ENCODE results near the gene VAV1.

Gene VAV1

DNA sequence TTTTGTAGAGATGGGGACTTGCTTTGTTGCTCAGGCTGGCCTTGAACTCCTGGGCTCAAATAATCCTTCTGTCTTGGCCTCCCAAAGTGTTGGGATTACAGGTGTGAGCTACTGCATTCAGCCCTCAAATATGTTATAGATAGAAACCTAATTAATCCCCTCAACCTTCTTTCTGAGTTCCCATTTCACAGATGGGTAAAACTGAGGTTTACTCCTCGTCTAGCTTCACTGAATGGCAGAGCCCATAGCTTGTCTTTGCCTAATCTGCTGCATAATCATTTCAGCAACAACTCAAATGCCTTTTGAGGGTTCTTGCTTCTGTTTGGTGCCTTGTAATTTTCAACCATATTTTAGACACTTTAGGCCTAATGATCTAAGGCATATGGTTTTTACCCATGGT lies 78.9 kb downstream of the VAV1 start:
- H3K36me3 ChIP-seq (ENCODE audit: control insufficient read depth in 5 of 5, insufficient read depth in 5 of 5, low read length in 5 of 5) = peaks cover 0 to 21% (median 2%) of the 10 kb centered on the region in 5 donors

DNA sequence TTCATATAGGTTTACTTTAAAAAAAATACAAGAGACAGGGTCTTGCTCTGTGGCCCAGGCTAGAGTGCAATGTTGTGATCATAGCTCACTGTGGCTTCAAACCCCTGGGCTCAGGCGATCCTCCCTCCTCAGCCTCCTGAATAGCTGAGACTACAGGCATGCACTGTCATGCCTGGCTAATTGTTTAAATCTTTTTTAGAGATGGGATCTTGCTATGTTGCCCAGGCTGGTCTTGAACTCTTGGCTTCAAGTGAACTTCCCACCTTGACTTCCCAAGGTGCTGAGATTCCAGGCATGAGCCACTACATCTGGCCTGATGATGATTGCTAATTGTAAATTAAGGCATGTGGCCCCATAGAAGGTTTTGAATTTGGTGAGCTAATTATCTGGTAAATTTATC lies 79.5 kb downstream of the VAV1 start:
- H3K9me3 ChIP-seq (ENCODE audit: control insufficient read depth in 5 of 5, low read length in 5 of 5) = peaks cover 0 to 2% (median 0%) of the 10 kb centered on the region in 5 donors
- H3K27me3 ChIP-seq (ENCODE audit: control insufficient read depth in 5 of 5, insufficient read depth in 4 of 5, low read length in 5 of 5) = peaks cover 0 to 6% (median 3%) of the 10 kb centered on the region in 5 donors
- peaks cover 0 to 4% (median 0%) of the 10 kb centered on the region in 5 donors for H3K4me1 ChIP-seq (ENCODE audit: control insufficient read depth in 5 of 5, insufficient read depth in 5 of 5, low read length in 5 of 5)
- H3K9ac ChIP-seq (ENCODE audit: low read length in 5 of 5) = no peak overlapping the region
- no peak overlapping the region for H3K4me3 ChIP-seq (ENCODE audit: low read depth in 1 of 5, low read length in 5 of 5)
- peaks cover 0 to 24% (median 2%) of the 10 kb centered on the region in 5 donors for H3K36me3 ChIP-seq (ENCODE audit: control insufficient read depth in 5 of 5, insufficient read depth in 5 of 5, low read length in 5 of 5)
- no peak overlapping the region for H3K27ac ChIP-seq (ENCODE audit: low read depth, low read length)

More for the DNA sequence above, 78.9 kb downstream of the VAV1 start:
- no peak overlapping the region for H3K27ac ChIP-seq (ENCODE audit: low read depth, low read length)
- H3K27me3 ChIP-seq (ENCODE audit: control insufficient read depth in 5 of 5, insufficient read depth in 4 of 5, low read length in 5 of 5) = peaks cover 0 to 6% (median 3%) of the 10 kb centered on the region in 5 donors
- peaks cover 0 to 4% (median 0%) of the 10 kb centered on the region in 5 donors for H3K4me1 ChIP-seq (ENCODE audit: control insufficient read depth in 5 of 5, insufficient read depth in 5 of 5, low read length in 5 of 5)
- H3K9ac ChIP-seq (ENCODE audit: low read length in 5 of 5) = no peak overlapping the region
- H3K4me3 ChIP-seq (ENCODE audit: low read depth in 1 of 5, low read length in 5 of 5) = no peak overlapping the region
- H3K9me3 ChIP-seq (ENCODE audit: control insufficient read depth in 5 of 5, low read length in 5 of 5) = peaks cover 0 to 2% (median 0%) of the 10 kb centered on the region in 5 donors

DNA sequence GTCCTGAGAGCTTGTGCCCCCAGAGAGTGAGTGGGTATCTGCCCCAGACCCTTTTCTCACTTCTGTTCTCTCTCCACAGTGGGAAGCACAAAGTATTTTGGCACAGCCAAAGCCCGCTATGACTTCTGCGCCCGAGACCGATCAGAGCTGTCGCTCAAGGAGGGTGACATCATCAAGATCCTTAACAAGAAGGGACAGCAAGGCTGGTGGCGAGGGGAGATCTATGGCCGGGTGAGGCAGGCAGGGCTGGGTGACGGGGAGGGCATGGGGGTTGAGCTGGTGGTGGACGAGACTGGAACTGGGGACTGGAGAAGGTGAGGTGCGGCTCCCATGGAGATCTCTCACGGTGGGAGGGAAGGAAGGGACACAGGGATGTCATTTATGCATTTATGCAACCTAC lies 81.4 kb downstream of the VAV1 start:
- peaks cover 0 to 2% (median 0%) of the 10 kb centered on the region in 5 donors for H3K9me3 ChIP-seq (ENCODE audit: control insufficient read depth in 5 of 5, low read length in 5 of 5)
- no peak overlapping the region for H3K27ac ChIP-seq (ENCODE audit: low read depth, low read length)
- no peak overlapping the region for H3K9ac ChIP-seq (ENCODE audit: low read length in 5 of 5)
- H3K36me3 ChIP-seq (ENCODE audit: control insufficient read depth in 5 of 5, insufficient read depth in 5 of 5, low read length in 5 of 5) = peaks cover 0 to 23% (median 2%) of the 10 kb centered on the region in 5 donors
- no peak overlapping the region for H3K4me3 ChIP-seq (ENCODE audit: low read depth in 1 of 5, low read length in 5 of 5)
- H3K27me3 ChIP-seq (ENCODE audit: control insufficient read depth in 5 of 5, insufficient read depth in 4 of 5, low read length in 5 of 5) = peaks cover 0 to 6% (median 0%) of the 10 kb centered on the region in 5 donors
- peaks cover 0 to 4% (median 0%) of the 10 kb centered on the region in 5 donors for H3K4me1 ChIP-seq (ENCODE audit: control insufficient read depth in 5 of 5, insufficient read depth in 5 of 5, low read length in 5 of 5)

DNA sequence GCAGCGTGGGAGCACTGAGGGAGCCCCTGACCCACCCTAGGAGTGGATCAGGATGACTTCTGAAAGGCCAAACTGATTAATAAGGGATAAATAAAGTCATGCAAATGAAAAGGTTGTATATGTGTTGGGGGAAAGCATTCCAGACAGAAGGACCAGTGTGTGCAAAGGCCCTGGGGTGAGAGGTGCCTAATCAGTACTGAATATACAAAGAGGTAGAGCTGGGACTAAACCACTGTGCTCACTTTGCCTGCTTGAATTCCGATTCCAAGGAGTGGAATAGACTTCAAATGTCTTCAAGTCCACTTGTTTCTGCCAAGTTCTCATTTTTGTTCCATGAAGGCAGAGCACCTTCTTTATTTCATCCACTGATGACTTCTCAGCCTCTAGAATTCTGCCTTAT lies 82.2 kb downstream of the VAV1 start:
- no peak overlapping the region for H3K4me3 ChIP-seq (ENCODE audit: low read depth in 1 of 5, low read length in 5 of 5)
- H3K36me3 ChIP-seq (ENCODE audit: control insufficient read depth in 5 of 5, insufficient read depth in 5 of 5, low read length in 5 of 5) = peaks cover 0 to 23% (median 1%) of the 10 kb centered on the region in 5 donors
- no peak overlapping the region for H3K9ac ChIP-seq (ENCODE audit: low read length in 5 of 5)
- peaks cover 0 to 2% (median 0%) of the 10 kb centered on the region in 5 donors for H3K9me3 ChIP-seq (ENCODE audit: control insufficient read depth in 5 of 5, low read length in 5 of 5)
- peaks cover 0 to 4% (median 0%) of the 10 kb centered on the region in 5 donors for H3K4me1 ChIP-seq (ENCODE audit: control insufficient read depth in 5 of 5, insufficient read depth in 5 of 5, low read length in 5 of 5)
- no peak overlapping the region for H3K27ac ChIP-seq (ENCODE audit: low read depth, low read length)
- peaks cover 0 to 6% (median 0%) of the 10 kb centered on the region in 5 donors for H3K27me3 ChIP-seq (ENCODE audit: control insufficient read depth in 5 of 5, insufficient read depth in 4 of 5, low read length in 5 of 5)

DNA sequence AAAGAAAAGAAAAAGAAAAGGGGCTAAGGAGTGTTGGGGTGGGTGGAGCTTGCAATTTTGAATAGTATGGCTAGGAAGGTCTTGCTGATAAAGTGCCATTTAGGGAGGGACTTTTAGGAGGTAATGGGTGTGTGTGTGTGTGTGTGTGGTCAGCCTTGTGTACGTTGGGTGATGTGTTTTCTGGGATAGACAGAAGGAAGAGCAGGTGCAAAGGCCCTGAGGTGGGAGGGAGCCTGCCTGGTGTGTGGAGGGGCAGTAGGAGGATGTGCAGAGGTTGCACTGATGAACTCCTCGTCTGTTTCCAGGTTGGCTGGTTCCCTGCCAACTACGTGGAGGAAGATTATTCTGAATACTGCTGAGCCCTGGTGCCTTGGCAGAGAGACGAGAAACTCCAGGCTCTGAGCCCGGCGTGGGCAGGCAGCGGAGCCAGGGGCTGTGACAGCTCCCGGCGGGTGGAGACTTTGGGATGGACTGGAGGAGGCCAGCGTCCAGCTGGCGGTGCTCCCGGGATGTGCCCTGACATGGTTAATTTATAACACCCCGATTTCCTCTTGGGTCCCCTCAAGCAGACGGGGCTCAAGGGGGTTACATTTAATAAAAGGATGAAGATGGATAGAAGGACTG lies 84.4 kb downstream of the VAV1 start:
- H3K4me1 ChIP-seq (ENCODE audit: control insufficient read depth in 5 of 5, insufficient read depth in 5 of 5, low read length in 5 of 5) = no peaks in the 10 kb centered on the region
- no peak overlapping the region for H3K4me3 ChIP-seq (ENCODE audit: low read depth in 1 of 5, low read length in 5 of 5)
- no peak overlapping the region for H3K27ac ChIP-seq (ENCODE audit: low read depth, low read length)
- H3K27me3 ChIP-seq (ENCODE audit: control insufficient read depth in 5 of 5, insufficient read depth in 4 of 5, low read length in 5 of 5) = peaks cover 0 to 6% (median 0%) of the 10 kb centered on the region in 5 donors
- H3K36me3 ChIP-seq (ENCODE audit: control insufficient read depth in 5 of 5, insufficient read depth in 5 of 5, low read length in 5 of 5) = peaks cover 0 to 23% (median 0%) of the 10 kb centered on the region in 5 donors
- no peak overlapping the region for H3K9ac ChIP-seq (ENCODE audit: low read length in 5 of 5)
- no peaks in the 10 kb centered on the region for H3K9me3 ChIP-seq (ENCODE audit: control insufficient read depth in 5 of 5, low read length in 5 of 5)

DNA sequence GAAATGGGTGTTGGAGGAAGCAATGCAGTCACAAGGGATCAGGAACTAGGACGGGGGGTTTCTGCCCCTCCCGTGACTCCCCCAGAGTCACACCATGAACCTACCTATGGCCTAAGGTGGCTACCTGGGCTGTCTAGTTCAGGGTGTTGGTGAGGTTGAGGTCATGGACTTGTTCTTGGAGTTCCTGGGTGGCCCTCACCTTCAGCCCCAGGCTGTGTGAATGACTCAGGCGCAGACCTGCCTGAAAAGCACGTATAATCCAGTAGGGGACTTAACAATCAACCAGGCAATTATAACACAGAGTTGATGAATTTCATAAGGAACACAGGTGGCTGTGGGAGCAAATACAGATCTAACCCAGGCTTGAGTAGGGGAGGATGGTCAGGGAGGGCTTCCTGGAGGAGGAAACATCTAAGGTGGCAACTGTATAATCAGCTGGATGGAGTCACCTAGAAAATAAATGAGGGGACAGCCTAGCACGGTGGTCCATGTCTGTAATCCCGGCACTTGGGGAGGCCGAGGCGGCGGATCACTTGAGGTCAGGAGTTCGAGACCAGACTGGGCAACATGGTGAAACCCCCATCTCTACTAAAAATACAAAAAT lies 89.3 kb downstream of the VAV1 start:
- Histone ChIP-seq H3K4me1 (ENCODE audit: control insufficient read depth in 5 of 5, insufficient read depth in 5 of 5, low read length in 5 of 5) (peaks cover 0 to 11% (median 3%) of the 10 kb centered on the region in 5 donors), H3K36me3 (ENCODE audit: control insufficient read depth in 5 of 5, insufficient read depth in 5 of 5, low read length in 5 of 5) (peaks cover 0 to 4% (median 0%) of the 10 kb centered on the region in 5 donors), H3K27me3 (ENCODE audit: control insufficient read depth in 5 of 5, insufficient read depth in 4 of 5, low read length in 5 of 5) (peaks cover 0 to 4% (median 0%) of the 10 kb centered on the region in 5 donors), H3K4me3 (ENCODE audit: low read depth in 1 of 5, low read length in 5 of 5) (no peak overlapping the region), H3K27ac (ENCODE audit: low read depth, low read length) (no peak overlapping the region), H3K9me3 (ENCODE audit: control insufficient read depth in 5 of 5, low read length in 5 of 5) (no peaks in the 10 kb centered on the region), H3K9ac (ENCODE audit: low read length in 5 of 5) (no peak overlapping the region)

DNA sequence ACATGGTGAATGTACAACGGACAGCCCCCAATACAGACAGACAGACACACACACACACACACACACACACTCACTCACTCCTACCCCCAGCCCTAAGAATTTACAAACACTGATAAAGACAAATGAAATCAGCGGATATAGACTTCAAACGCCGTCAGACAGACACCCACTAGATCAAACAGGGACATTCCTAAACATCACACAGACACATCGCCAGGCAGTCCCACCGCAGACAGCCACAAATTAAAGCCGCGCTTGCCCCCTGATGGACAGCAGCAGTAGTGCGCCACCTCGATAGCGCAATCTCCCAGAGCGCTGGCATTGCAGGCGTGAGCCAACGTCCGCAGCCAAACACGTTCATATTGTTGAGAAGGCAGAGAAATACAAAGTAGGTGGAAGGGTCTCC lies 90.2 kb downstream of the VAV1 start:
- Histone ChIP-seq H3K9me3 (ENCODE audit: control insufficient read depth in 5 of 5, low read length in 5 of 5) (no peaks in the 10 kb centered on the region), H3K4me3 (ENCODE audit: low read depth in 1 of 5, low read length in 5 of 5) (peak overlapping the region in 2 of 5 donors; percentile 36 to 55), H3K27me3 (ENCODE audit: control insufficient read depth in 5 of 5, insufficient read depth in 4 of 5, low read length in 5 of 5) (peaks cover 0 to 4% (median 0%) of the 10 kb centered on the region in 5 donors), H3K36me3 (ENCODE audit: control insufficient read depth in 5 of 5, insufficient read depth in 5 of 5, low read length in 5 of 5) (no peaks in the 10 kb centered on the region), H3K4me1 (ENCODE audit: control insufficient read depth in 5 of 5, insufficient read depth in 5 of 5, low read length in 5 of 5) (peaks cover 0 to 11% (median 3%) of the 10 kb centered on the region in 5 donors), H3K27ac (ENCODE audit: low read depth, low read length) (no peak overlapping the region), H3K9ac (ENCODE audit: low read length in 5 of 5) (peak overlapping the region in 1 of 5 donors; percentile 2)

DNA sequence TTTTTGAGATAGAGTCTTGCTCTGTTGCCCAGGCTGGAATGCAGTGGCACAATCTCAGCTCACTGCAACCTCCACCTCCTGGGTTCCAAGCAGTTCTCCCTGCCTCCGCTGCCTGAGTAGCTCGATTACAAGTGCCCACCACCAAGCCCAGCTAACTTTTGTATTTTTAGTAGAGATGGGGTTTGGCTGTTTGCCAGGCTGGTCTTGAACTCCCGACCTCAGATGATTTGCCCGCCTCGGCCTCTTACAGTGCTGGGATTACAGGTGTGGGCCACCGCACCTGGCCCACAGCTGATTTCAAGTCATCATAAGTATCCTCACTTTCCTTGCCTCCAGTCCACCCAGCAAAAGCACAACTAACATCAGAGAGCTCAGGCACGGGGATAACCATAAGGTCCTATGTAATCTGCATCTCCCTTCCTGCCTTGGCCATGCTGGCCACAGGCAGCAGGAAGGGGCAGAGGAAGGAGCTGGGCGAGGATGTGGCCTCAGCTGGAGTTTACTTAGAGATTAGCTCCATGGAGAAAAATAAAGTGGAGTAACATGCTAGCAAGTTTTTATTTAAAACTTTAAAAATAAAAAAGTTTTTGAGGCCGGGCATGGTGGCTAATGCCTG lies 91.9 kb downstream of the VAV1 start:
- Histone ChIP-seq H3K9ac (ENCODE audit: low read length in 5 of 5) (no peak overlapping the region), H3K27me3 (ENCODE audit: control insufficient read depth in 5 of 5, insufficient read depth in 4 of 5, low read length in 5 of 5) (peaks cover 0 to 5% (median 0%) of the 10 kb centered on the region in 5 donors), H3K27ac (ENCODE audit: low read depth, low read length) (no peak overlapping the region), H3K9me3 (ENCODE audit: control insufficient read depth in 5 of 5, low read length in 5 of 5) (no peaks in the 10 kb centered on the region), H3K4me3 (ENCODE audit: low read depth in 1 of 5, low read length in 5 of 5) (no peak overlapping the region), H3K36me3 (ENCODE audit: control insufficient read depth in 5 of 5, insufficient read depth in 5 of 5, low read length in 5 of 5) (no peaks in the 10 kb centered on the region), H3K4me1 (ENCODE audit: control insufficient read depth in 5 of 5, insufficient read depth in 5 of 5, low read length in 5 of 5) (peaks cover 0 to 21% (median 3%) of the 10 kb centered on the region in 5 donors)

DNA sequence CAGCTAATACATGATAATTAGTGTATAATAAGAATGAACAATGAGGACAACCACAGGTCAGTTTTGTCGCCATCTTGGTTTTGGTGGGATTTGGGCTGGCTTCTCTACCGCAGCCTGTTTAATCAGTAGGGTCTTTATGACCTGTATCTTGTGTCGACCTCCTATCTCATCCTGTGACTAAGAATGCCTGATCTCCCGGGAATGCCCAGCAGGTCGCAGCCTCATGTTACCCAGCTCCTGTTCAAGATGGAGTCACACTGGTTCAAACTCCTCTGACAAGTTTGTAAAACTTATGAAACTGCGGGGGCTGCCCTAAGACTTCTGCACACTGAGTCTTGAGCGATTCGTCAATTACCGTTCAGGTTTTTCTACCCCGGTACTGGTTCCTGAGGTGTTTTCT lies 93.3 kb downstream of the VAV1 start:
- H3K4me3 ChIP-seq (ENCODE audit: low read depth in 1 of 5, low read length in 5 of 5) = no peak overlapping the region
- H3K27ac ChIP-seq (ENCODE audit: low read depth, low read length) = no peak overlapping the region
- H3K27me3 ChIP-seq (ENCODE audit: control insufficient read depth in 5 of 5, insufficient read depth in 4 of 5, low read length in 5 of 5) = peaks cover 0 to 7% (median 0%) of the 10 kb centered on the region in 5 donors
- peaks cover 0 to 21% (median 3%) of the 10 kb centered on the region in 5 donors for H3K4me1 ChIP-seq (ENCODE audit: control insufficient read depth in 5 of 5, insufficient read depth in 5 of 5, low read length in 5 of 5)
- H3K36me3 ChIP-seq (ENCODE audit: control insufficient read depth in 5 of 5, insufficient read depth in 5 of 5, low read length in 5 of 5) = no peaks in the 10 kb centered on the region
- no peak overlapping the region for H3K9ac ChIP-seq (ENCODE audit: low read length in 5 of 5)
- H3K9me3 ChIP-seq (ENCODE audit: control insufficient read depth in 5 of 5, low read length in 5 of 5) = no peaks in the 10 kb centered on the region

DNA sequence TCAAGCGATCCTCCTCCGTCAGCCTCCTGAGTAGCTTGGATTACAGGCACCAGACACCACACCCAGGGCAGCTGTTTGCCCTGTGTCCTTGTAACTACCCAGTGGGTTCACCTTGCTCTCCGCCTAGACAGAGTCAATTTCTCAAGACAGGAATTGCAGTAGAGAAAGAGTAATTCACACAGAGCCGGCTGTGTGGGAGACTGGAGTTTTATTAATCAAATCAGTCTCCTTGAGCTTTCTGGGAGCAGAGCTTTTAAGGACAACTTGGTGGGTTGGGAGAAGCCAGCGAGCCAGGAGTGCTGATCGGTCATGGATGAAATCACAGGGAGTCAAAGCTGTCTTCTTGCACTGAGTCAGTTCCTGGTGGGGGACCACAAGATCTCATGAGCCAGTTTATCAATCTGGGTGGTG lies 94.2 kb downstream of the VAV1 start:
- no peak overlapping the region for H3K27ac ChIP-seq (ENCODE audit: low read depth, low read length)
- H3K9ac ChIP-seq (ENCODE audit: low read length in 5 of 5) = no peak overlapping the region
- peaks cover 0 to 21% (median 3%) of the 10 kb centered on the region in 5 donors for H3K4me1 ChIP-seq (ENCODE audit: control insufficient read depth in 5 of 5, insufficient read depth in 5 of 5, low read length in 5 of 5)
- H3K36me3 ChIP-seq (ENCODE audit: control insufficient read depth in 5 of 5, insufficient read depth in 5 of 5, low read length in 5 of 5) = no peaks in the 10 kb centered on the region
- peaks cover 0 to 7% (median 0%) of the 10 kb centered on the region in 5 donors for H3K27me3 ChIP-seq (ENCODE audit: control insufficient read depth in 5 of 5, insufficient read depth in 4 of 5, low read length in 5 of 5)
- H3K9me3 ChIP-seq (ENCODE audit: control insufficient read depth in 5 of 5, low read length in 5 of 5) = no peaks in the 10 kb centered on the region
- no peak overlapping the region for H3K4me3 ChIP-seq (ENCODE audit: low read depth in 1 of 5, low read length in 5 of 5)

All from subcutaneous abdominal adipose tissue (tissue), 5 donors.